ENCODE measurements around the gene PRKACA.
"Not testable (repeated sequence)": the region's sequence is repeated elsewhere in the genome, so short reads cannot be mapped to it uniquely, and the experiment has no call there.

PRKACA gene

DNA sequence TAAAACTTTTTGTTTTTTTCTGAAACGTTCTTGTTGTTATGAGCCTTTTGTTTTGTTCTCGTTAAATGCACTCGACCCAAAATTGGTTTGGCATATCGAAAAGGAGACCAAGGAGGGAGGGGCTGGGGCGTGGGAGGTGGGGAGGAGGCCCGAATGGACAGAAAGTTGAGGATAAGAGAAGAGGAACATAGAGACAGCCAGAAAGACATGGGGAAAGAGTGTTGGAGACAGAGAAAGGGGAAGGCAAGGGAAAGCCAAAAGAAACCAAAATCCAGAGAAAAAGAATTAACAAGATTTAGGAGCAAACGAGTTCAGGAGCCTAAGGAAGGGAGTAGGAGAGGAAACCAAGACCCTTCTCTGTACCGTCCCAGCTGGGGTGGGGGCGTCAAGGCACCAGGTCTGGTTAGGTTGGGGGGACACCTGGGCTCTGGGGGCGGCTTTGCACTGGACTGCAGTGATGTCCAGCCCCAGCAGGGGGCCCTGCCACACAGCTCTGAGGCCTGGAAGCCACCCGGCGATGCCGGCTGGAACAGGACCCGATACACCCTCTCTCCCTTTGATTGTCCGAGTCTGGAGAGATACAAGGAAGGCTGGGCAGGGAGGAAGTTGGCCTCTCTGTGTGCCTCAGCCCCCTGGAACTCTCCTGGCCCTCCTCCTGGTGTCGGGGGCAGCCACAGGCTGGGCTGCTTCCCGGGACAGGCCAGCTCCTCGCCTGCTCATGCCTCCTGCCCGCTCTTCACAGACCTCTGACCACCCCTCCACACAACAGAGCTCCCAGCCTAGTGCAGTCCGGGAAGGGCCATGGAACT lies 30.4 kb upstream of the PRKACA start:
- peak; percentile 46 to 52 for DNase-seq

DNA sequence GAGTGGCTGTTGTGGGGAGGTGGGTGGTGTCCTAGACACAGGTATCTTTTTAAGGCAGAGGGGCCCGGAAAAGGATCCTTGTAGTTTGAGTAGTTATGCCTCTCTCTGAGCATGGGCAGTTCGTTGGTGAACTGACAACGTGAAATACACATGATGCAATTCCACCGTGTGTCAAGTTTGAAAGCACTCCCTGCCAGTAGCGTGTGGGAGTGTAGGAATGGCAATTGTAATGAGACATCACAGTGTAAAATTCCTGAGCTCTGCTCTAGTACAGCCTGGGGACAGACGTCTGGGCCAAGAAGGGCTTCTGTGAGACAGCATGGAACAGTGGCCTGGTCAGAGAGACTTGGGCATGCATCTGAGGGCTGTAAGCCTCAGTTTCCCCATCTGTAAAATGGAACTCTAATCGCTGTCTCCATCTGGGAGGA lies 29.2 kb upstream of the PRKACA start:
- DNase-seq, result no peak

DNA sequence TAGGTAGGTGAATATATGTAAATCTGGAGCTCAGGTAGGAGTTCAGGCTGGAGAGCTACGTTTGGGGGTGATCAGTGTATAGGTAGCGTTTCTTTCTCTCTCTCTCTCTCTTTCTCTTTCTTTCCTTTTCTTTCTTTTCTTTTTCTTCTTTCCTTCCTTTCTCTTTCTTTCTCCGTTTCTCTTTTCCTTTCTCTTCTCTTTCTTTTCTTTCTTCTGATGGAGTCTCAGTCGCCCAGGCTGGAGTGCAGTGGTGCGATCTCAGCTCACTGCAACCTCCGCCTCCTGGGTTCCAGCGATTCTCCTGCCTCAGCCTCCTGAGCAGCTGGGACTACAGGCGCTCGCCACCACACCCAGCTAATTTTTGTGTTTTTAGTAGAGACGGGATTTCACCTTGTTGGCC lies 28.6 kb upstream of the PRKACA start:
- DNase-seq, result not testable (repeated sequence)

DNA sequence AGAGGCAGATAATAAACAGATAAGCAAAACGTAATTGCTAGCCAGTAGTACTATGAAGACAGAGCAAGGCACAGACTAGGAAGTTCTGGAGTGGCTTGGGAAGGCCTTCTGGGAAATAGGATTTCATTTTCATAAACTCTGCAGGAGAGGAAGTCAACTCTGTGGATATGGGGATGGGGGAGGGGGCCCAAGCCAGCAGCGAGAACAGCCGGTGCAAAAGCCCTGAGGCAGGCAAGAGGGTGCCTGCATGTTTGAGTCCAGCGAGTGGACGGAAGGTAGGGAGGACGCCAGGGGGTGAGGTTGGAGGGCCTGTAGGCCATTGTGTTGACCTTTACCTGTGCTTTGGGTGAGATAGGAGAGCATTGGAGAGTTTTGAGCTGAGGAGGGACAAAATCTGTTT lies 27.8 kb upstream of the PRKACA start:
- DNase-seq, result no peak

DNA sequence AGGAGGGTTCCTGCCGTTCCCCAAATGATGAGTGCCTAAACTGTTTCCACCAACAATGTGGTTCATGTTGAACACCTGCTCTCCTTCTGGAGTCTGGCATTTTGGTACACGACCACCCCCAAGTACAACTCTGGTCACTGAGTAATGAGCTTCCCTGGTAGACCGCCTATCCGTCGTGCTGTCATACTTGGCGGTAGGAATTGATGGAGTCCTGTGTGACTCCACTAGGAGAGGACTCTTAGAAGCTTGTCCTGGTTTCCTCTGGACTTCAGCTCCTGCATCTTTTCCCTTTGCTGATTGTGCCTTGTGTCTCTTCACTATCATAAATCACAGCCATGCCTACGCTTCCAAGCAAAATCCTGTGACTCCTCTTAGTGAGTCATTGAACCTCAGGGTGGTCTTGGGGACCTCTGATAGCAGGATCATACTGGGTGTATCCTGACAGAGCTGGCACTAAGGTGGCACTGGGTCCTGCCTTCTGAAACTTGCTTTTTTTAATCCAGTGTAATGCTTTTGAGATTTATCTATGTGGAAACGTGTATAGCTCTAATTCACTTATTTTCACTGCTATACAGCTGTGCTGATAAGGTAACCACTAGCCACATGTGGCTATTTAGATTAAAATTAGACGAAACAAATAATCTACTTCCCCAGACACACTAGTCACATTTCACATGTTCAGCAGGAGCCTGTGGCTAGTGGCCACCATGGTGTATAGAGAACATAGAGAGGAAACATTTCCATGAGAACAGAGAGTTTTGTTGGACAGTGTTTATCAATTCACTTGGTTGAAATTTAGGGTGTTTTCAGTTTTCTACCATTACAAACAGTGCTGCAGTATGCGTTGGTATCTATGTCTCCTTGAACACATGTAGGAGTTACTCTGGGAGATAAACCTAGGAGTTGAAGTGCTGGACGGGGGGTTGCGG lies 25.0 kb upstream of the PRKACA start:
- DNase-seq, result no peak

DNA sequence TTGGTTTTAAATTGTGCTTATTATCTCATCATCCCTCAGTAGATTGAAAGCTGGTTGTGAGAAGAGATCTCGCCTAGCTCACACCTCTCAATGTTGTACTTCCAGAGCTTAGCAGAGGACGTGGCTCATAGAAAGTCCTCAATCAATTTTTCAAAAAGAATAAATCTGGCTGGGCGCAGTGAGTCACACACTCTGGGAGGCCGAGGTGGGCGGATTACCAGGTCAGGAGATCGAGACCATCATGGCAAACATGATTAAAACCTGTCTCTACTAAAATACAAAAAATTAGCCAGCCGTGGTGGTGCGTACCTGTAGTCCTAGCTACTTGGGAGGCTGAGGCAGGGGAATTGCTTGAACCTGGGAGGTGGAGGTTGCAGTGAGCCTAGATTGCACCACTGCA lies 23.5 kb upstream of the PRKACA start:
- no peak for DNase-seq

DNA sequence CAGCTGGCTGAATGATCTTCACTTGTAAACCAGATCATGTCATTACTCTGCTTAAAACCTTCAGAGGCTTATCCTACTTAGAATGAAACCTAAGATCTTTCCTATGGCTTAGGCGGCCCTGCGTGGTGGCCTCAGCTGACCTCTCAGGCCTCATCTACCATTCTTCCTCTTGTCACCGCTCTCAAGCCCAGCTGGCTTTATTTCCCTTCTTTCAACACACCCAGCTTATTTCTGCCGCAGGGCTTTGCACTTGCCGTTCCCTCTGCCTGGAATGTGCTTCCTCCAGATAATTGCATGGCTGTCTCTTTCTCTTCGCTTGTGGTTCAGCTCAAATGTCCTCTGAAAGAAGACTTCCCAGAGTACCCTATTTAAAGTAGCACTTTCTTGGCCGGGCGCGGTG lies 22.4 kb upstream of the PRKACA start:
- DNase-seq, result no peak

DNA sequence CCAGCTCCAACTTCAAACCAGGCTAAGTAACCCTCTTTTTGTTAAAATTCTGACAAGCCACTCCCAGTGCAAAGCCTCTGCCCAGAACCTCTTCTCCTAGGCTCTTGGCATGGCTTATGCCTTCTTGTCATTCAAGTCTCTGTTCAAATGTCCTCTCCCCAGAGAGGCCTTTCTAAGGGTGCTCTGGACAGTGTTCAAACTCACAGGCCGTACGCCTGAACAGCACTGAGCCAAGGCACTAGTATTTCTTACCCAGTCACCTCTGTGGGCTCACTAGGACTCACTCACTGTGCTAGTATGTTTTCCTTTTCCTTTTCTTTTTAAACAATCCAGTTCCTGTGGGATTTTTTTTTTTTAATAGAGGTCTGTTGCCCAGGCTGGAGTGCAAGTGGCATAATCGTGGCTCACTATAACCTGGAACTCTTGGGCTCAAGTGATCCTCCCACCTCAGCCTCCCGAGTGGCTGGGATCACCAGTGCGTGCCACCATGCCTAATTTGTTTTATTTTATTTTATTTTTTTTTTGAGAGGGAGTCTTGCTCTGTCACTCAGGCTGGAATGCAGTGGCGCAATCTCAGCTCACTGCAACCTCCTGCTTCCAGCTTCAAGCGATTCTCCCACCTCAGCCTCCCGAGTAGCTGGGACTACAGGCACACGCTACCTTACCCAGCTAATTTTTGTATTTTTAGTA lies 21.2 kb upstream of the PRKACA start:
- no peak for DNase-seq

DNA sequence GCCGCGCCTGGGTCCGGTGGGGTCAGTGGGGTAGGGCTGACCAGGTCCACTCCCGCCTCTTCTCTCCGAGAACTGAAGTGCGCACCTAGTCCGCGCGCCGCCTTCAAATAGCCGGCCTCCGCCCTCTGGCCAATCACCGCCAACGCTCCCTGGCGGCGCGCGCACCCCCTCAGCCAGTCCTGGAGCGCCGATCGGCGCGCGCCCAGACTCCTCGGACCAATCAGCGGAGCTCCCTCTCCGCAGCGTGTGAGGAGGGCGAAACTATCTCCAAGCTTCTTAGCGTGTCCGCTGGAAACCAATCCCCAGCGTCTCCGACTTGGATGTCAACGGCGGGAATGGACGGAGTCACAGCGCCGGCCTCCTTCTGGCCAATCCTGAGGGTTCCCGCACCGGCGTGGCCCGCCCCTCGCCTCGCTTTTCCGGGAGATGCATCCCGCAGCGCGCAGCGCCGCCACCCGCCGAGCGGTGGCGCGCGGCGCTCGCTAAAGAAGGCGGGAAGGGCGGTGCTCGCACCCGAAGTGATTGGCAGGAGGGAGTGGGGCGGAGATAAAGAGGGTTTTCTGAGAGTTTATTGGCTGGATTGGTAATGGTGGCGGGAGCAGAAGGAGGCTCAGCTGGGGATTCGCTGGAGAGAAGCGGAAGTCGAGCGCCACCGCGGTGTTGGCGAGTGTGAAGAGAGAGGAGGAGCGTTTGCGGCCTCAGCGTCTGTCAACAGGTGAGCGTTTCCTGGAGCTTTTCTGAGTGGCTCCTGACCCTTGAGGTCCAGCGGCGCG lies 19.1 kb upstream of the PRKACA start, which contains the start of gene ASF1B:
TSS of gene ASF1B (minus strand) at position 81 of the 773 bp plus-strand sequence. CDS start 133 bp downstream, outside the sequence.
- peak; percentile 93 to 95 for DNase-seq

DNA sequence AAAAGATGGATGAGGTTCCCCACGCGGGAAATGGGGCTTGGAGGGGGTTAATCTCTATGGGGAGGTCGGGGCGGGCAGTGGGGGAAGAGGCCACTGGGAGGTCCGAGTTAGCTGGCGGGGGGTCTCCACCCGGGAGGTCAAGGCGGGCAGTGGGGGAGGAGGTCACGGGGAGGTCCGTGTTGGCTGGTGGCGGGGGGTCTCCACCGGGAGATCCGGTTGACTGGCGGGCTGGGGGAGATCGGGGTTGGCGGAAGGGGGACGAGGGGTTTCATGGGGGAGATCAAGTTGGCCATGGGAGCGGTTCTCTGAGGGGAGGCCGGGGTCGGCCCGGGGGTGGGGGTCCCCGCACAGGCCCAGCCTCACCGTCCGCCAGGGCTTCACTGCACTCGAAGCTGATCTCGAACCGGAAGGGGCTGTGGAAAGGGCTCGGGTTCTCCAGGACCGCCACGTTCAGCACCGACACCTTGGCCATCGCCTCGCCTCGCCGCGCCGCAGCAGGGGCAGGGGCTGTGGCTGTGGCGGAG lies 18.5 kb upstream of the PRKACA start:
- DNase-seq, result peak in 1 of 2 donors; percentile 26

DNA sequence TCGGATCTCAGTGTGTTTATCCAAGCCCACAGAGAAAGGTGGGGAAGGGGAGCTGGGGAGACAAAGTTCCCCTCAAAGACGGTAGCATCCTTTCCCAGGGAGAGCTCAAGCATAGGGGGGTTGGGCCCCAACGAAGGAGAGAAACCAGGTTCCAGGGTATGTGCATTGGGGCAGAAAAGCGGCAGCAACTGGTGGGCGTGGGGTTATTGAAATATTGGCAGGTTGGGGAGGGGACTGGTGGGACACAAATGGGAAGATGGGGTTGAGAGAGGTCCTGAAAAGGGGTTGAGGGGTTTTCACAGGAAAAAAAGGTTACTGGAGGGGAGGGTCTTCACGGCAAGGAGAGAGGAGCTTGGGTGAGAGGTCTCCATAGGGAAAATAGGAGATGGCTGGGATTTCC lies 17.8 kb upstream of the PRKACA start:
- DNase-seq, result no peak

DNA sequence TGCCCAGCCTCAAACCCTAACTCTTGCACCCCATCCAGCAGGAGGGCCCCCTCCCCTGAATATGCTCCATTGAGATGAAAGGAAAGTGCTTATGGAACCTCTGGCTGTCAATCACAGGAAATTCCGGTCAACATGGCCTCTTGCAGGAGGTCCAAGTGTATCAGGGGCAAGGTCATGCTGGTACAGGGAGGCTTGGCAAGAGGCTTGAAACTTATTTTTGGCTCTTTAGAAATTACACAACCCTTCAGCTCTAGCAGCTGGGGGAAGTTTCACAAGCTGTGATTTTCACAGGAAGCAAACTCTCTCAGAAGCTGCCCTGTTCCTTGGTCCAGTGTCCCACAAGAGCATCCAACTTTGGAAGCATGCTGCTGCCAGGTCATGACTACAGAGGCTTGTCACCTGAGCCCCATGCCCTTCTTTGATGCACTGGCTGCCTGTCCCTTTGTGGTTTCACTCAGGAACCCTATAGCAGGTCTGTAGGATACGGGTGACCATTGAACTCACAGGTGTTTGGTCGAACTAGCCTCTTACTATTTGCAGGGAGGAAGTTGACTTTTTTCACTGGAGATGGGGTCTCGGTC lies 10.5 kb upstream of the PRKACA start:
- DNase-seq, result no peak

DNA sequence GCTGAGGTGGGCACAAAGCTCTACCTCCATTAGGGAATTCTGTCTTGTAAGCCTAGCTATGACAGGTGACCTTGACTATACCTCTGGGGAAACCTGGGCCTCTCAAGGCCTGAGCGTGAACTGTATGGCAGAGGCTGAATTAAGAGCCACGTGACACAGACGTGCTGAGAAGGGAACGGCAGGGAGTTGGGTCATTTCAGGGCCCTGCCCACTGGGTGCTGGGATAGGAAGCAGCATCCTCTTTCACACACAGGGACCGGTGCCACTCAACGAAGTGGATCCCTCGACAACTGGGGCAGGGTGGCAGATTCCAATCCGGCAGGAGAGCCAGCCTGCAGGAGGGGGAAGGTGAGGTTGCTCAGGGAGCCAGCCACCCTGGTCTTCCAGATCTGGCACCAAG lies 9.6 kb upstream of the PRKACA start:
- DNase-seq, result no peak

DNA sequence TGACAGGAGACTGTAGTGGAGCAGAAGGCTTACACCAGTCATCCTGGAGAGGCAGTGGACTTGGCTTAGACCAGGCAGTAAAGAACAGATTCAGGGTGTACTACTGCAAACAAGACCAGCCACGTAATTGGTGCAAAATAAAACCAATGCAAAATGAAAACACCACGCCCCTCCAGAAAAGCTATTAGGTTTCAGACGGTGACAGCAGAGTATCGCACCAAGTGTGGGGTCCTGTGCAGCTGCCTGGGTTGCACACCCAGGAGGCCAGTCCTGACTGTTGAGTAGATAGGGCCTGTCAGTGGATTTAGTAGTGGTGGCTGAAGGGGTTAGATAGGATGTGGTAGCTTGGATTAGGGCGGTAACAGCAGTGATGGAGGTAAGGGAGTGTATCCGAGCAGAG lies 5.4 kb upstream of the PRKACA start:
- DNase-seq, result no peak

DNA sequence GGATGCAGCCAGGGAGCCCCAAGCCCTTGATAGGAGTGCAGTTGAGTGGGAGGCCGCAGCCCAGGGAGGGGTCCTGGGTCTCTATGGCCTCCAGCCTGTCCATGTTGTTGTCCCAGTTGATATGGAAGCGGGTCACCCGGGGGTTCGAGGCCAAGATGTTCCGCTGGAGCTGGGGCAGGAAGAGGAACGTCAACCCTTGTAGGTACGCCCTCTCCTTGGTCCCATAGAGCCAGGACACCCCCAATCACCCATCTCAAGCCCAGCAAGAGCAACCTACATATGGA lies 2.9 kb upstream of the PRKACA start:
- DNase-seq, result no peak

DNA sequence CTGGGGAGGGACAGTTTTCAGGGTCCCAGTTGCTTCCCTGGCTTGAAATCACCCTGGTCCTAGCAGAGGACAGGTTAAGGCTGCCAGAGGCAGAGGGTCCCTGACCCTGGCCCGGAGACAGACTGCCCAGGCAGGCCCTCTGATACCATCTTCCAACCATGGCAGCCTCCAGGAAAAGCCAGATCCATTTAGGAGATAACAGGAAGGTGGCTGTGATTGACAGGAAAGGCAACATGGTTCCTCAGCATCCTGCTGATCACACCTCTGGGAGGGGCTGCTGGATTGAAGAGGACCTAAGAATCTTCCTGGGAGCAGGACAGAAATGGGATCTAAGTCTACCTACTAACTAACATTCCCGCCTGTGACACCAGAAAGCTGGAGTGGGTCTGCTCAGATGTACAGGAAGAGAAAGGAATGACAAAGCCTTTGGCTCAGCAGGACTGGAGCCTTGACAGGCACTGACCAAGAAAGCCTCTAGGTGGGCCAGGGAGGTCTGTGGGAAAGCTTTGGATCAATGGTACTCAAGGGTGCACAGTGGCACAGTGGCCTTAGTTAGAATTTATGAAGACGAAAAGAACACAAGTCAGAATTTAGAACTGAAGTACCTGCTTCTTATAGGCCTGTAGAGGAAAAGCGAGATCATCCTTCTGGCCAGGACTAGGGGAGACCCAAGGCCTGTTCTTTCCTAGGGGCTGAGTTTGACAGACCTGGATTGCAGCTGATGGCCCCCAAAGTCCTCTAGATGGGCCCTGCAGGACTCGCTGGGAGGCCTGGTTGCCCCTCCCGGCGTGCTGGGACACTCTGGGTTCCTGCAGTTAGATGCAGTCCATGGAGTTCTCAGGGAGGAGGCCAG lies 2.3 kb upstream of the PRKACA start:
- DNase-seq, result no peak

DNA sequence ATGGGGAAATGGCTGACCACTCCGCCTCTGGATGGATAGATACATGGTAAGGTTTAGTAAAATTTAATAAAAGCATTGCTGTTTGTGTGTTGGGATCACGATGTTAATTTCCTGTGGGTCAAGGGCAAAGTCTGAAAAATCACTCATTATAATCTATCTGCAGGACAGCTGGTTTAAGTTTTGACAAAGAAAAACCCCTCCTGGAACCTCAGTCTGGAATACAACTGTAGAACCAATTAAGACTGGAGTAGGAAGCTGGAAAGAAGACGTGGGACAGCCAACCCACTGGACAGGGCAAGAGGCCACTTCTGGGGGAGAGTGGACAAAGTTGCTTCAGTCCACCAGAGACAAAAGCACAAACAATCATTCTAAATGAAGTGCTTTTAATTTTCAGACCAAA lies 1.6 kb upstream of the PRKACA start:
- no peak for DNase-seq

DNA sequence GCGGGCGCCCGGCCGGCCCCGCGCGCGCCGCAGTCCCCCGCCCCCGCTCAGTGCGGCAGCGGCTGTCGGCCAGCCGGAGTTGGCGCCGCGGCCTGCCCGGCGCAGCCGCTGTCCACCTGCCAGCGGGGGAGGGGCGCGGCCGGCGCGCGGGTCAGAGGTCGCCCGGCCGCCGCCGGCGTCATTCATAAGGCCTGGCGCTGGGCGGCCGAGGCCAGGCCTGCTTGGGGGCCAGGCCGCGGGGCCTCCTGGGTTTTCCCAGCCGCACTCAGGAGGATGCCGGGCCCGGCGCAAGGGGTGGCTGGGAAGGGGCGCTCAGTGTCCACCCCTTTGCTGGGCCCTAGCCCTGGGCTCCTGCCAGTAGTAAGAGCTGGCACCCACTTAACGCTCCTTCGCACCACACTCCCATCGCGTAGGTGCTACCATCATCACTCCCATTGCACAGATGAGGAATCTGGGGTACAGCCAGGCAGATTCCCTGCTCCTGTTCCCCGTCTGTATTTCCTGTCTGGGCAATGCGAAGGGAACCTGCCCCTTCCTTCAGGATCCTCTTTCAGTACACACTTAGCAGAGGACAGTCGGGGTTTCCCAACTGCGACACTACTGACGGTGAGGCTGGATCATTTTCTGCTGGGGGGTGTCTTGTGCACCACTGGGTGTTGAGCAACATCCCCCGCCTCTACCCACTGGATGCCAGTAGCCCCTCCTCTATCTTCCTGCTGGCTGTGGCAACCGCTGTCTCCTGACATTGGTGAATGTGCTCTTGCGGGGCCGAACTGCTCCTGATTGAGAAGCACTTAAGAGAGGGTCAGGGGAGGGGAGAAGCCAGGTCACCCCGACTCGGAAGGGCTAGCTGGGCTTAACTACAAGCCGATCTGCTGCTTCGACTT lies 846 bp upstream of the PRKACA start:
- DNase-seq, result no peak

DNA sequence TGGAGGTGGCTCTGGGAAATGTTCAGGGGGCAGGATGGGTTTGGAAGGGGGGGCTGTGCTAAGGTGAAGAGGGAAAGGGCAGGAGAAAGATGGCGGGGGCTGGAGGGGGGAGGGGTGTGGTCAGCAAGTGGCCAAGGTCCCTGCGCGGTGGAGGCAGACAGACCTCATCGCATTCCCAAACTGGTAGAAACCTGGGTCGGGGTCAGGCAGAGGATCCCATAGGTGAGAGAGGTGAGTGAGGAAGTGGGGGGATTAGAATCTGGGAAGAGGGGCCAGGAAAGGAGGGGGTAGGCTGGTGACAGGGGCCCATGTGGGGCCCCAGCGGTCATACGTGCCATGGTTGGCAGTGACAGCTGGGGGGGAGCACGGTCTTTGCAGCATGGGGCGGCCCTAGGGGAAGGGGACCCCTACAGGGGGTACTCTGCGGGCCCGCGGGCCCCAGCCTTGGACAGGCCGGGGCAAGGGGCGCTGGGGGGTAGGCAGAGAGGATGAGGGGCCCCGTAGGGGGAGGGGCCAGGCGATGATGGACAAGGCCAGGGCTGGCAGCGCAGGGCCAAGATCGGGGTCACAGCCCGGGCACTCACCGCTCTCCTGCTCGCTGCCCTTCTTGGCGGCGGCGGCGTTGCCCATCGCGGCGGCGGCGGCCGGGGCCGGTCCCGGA lies 514 bp downstream of the PRKACA start:
- no peak for DNase-seq

Data from stimulated activated CD4-positive, alpha-beta T cell treated with anti-CD3 and anti-CD28 coated beads, Interleukin-2, amount 100 ng/mL, for 48 hours (primary cell).